IMR-90 (cell line): ENCODE data around the gene CLEC4G. TPM values are rescaled to one million over a fixed set of nuclear protein-coding genes. Genes with fewer than 3 reads are reported as not detected.

Source experiments
- ATAC-seq: fragments of 200-7000 bp; cut with Tn5 transposase; 2 replicates; pipeline ENCODE4 v1.9.1; 2020; ENCODE audit warnings: low read depth, mild to moderate bottlenecking, moderate library complexity
- BruUV-seq: library from RNA; stranded (reverse); fragments of 400-500 nt; replicated peaks from 2 replicates; lab custom pipeline; 2021; lab: Mats Ljungman, UMichigan
- CTCF ChIA-PET: fragments of 300-600 bp; formaldehyde crosslinking; extraction: SDS; loops from one replicate; lab custom pipeline; 2021; ENCODE audit warnings: antibody characterized with exemption; lab: Yijun Ruan, JAX
- POLR2A ChIA-PET: fragments of 300-600 bp; sonication (Branson Sonifier 250); formaldehyde crosslinking; loops from one replicate; lab custom pipeline; 2022; ENCODE audit warnings: antibody characterized with exemption; ENCODE audit not compliant: unreplicated experiment; lab: Charles Lee
- DNase-seq: peaks from one replicate; pipeline ENCODE4 v3.0.0; 2013
- H2AFZ ChIP-seq: replicated peaks from 2 replicates; pipeline ENCODE3; 2013; ENCODE audit warnings: low read length, mild to moderate bottlenecking; ENCODE audit not compliant: poor library complexity
- H2AK5ac ChIP-seq: 2 replicates; pipeline ENCODE4 v1.6.1; 2013; ENCODE audit warnings: low read depth, low read length, inconsistent platforms
- H2AK9ac ChIP-seq: replicated peaks from 2 replicates; pipeline ENCODE3; 2013; ENCODE audit warnings: mild to moderate bottlenecking, low read depth, low read length, moderate library complexity; ENCODE audit not compliant: poor library complexity
- H2BK120ac ChIP-seq: 2 replicates; pipeline ENCODE4 v1.6.1; 2013; ENCODE audit warnings: low read depth, low read length, inconsistent platforms
- H2BK15ac ChIP-seq: 3 replicates; pipeline ENCODE4 v1.6.1; 2013; ENCODE audit warnings: low read depth, low read length, inconsistent platforms
- H2BK20ac ChIP-seq: 2 replicates; pipeline ENCODE4 v1.6.1; 2013; ENCODE audit warnings: low read depth, mild to moderate bottlenecking, inconsistent platforms, low read length, moderate library complexity
- H2BK5ac ChIP-seq: 2 replicates; pipeline ENCODE4 v1.6.1; 2013; ENCODE audit warnings: mild to moderate bottlenecking, low read depth, low read length, inconsistent platforms; ENCODE audit not compliant: poor library complexity, severe bottlenecking
- H3K14ac ChIP-seq: replicated peaks from 2 replicates; pipeline ENCODE4 v1.6.1; 2013; ENCODE audit warnings: low read depth, low read length, inconsistent platforms
- H3K18ac ChIP-seq: 2 replicates; pipeline ENCODE4 v1.6.1; 2013; ENCODE audit warnings: low read depth, low read length, control low read depth
- H3K23ac ChIP-seq: 2 replicates; pipeline ENCODE4 v1.6.1; 2013; ENCODE audit warnings: low read depth, low read length, inconsistent platforms
- H3K27ac ChIP-seq: 2 replicates; pipeline ENCODE4 v1.5.1; 2013; ENCODE audit warnings: mild to moderate bottlenecking, control low read depth, low read length; ENCODE audit not compliant: insufficient read depth
- H3K27me3 ChIP-seq: 2 replicates; pipeline ENCODE4 v1.6.1; 2013; ENCODE audit warnings: low read length; ENCODE audit not compliant: control insufficient read depth, insufficient read depth
- H3K36me3 ChIP-seq: 2 replicates; pipeline ENCODE4 v1.6.1; 2013; ENCODE audit warnings: low read length, mixed read lengths; ENCODE audit not compliant: control insufficient read depth, insufficient read depth
- H3K4ac ChIP-seq: 2 replicates; pipeline ENCODE4 v1.6.1; 2013; ENCODE audit warnings: low read depth, low read length, inconsistent platforms
- H3K4me1 ChIP-seq: 2 replicates; pipeline ENCODE4 v1.6.1; 2013; ENCODE audit warnings: low read length, mixed read lengths; ENCODE audit not compliant: control insufficient read depth, insufficient read depth
- H3K4me2 ChIP-seq: 2 replicates; pipeline ENCODE4 v1.6.1; 2013; ENCODE audit warnings: low read depth, mild to moderate bottlenecking, control low read depth, low read length, moderate library complexity
- H3K4me3 ChIP-seq: 2 replicates; pipeline ENCODE4 v1.5.1; 2013; ENCODE audit warnings: low read depth, mild to moderate bottlenecking, control low read depth, low read length, moderate library complexity; ENCODE audit not compliant: insufficient read depth
- H3K56ac ChIP-seq: 2 replicates; pipeline ENCODE4 v1.6.1; 2013; ENCODE audit warnings: low read length, inconsistent platforms; ENCODE audit not compliant: insufficient read depth; ENCODE audit errors: extremely low read depth
- H3K79me1 ChIP-seq, 2 experiments: 2 replicates each; pipeline ENCODE4 v1.6.1; 2013; ENCODE audit warnings: low read length in 2 of 2, inconsistent platforms in 1 of 2, low read depth in 1 of 2
- H3K9ac ChIP-seq: 2 replicates; pipeline ENCODE4 v1.6.1; 2013; ENCODE audit warnings: low read depth, low read length, control low read depth
- H3K9me1 ChIP-seq: 2 replicates; pipeline ENCODE4 v1.6.1; 2013; ENCODE audit warnings: low read length, inconsistent platforms; ENCODE audit not compliant: insufficient read depth
- H3K9me3 ChIP-seq: 2 replicates; pipeline ENCODE4 v1.6.1; 2013; ENCODE audit warnings: low read length; ENCODE audit not compliant: control insufficient read depth, insufficient read depth
- H4K20me1 ChIP-seq: 2 replicates; pipeline ENCODE4 v1.6.1; 2013; ENCODE audit warnings: low read length, inconsistent platforms; ENCODE audit not compliant: insufficient read depth
- H4K5ac ChIP-seq: 2 replicates; pipeline ENCODE4 v1.6.1; 2013; ENCODE audit warnings: mild to moderate bottlenecking, low read depth, low read length, control low read depth
- H4K8ac ChIP-seq, 2 experiments: 2 replicates each; pipeline ENCODE4 v1.6.1; 2013; ENCODE audit warnings: low read depth in 2 of 2, low read length in 2 of 2, control low read depth in 1 of 2, inconsistent platforms in 1 of 2
- H4K91ac ChIP-seq: 2 replicates; pipeline ENCODE4 v1.6.1; 2013; ENCODE audit warnings: low read depth, low read length, inconsistent platforms; ENCODE audit not compliant: insufficient read depth
- BHLHE40 ChIP-seq: fragments of 150-350 bp; IDR thresholded peaks from 2 replicates; pipeline ENCODE4 v1.6.1; 2016; ENCODE audit warnings: mild to moderate bottlenecking, low read depth, low read length
- CEBPB ChIP-seq: IDR thresholded peaks from 2 replicates; pipeline ENCODE4 v1.6.1; 2012; ENCODE audit warnings: low read depth, low read length, improper control_type of control experiment
- CHD1 ChIP-seq: IDR thresholded peaks from 2 replicates; pipeline ENCODE4 v1.6.1; 2012; ENCODE audit warnings: low read depth, low read length, improper control_type of control experiment
- ELK1 ChIP-seq: fragments of 150-350 bp; IDR thresholded peaks from 2 replicates; pipeline ENCODE4 v1.6.1; 2016; ENCODE audit warnings: low read depth, mild to moderate bottlenecking, low read length, moderate library complexity, borderline replicate concordance
- FOS ChIP-seq: fragments of 150-350 bp; IDR thresholded peaks from 2 replicates; pipeline ENCODE4 v1.6.1; 2016; ENCODE audit warnings: low read depth, low read length
- MAFK ChIP-seq: IDR thresholded peaks from 2 replicates; pipeline ENCODE4 v1.6.1; 2012; ENCODE audit warnings: low read depth, low read length, improper control_type of control experiment
- MAZ ChIP-seq: IDR thresholded peaks from 2 replicates; pipeline ENCODE4 v1.6.1; 2012; ENCODE audit warnings: low read depth, mild to moderate bottlenecking, low read length, improper control_type of control experiment, moderate library complexity, borderline replicate concordance
- MXI1 ChIP-seq: IDR thresholded peaks from 2 replicates; pipeline ENCODE4 v1.6.1; 2012; ENCODE audit warnings: low read depth, mild to moderate bottlenecking, low read length, moderate library complexity, borderline replicate concordance
- NFE2L2 ChIP-seq: fragments of 150-350 bp; IDR thresholded peaks from 2 replicates; pipeline ENCODE4 v1.6.1; 2016; ENCODE audit warnings: low read depth, mild to moderate bottlenecking, low read length
- POLR2A ChIP-seq: IDR thresholded peaks from 2 replicates; pipeline ENCODE4 v1.6.1; 2012; ENCODE audit warnings: mild to moderate bottlenecking, low read depth, low read length
- RAD21 ChIP-seq: IDR thresholded peaks from 2 replicates; pipeline ENCODE4 v1.6.1; 2012; ENCODE audit warnings: low read length, improper control_type of control experiment
- RCOR1 ChIP-seq: IDR thresholded peaks from 2 replicates; pipeline ENCODE4 v1.6.1; 2012; ENCODE audit warnings: mild to moderate bottlenecking, low read length, improper control_type of control experiment; ENCODE audit not compliant: insufficient replicate concordance
- RFX5 ChIP-seq: IDR thresholded peaks from 2 replicates; pipeline ENCODE4 v1.8.0; 2012; ENCODE audit warnings: low read depth, mild to moderate bottlenecking, low read length, moderate library complexity
- SMC3 ChIP-seq: fragments of 150-350 bp; IDR thresholded peaks from 2 replicates; pipeline ENCODE4 v1.6.1; 2016; ENCODE audit warnings: low read depth, mild to moderate bottlenecking, antibody characterized with exemption, low read length, moderate library complexity
- WGBS, 2 experiments: methylation state at CpG; one replicate each; pipeline versions ENCODE4 v1.1.5 to v1.1.7; 2013; ENCODE audit warnings: missing lambda C conversion rate in 2 of 2; ENCODE audit not compliant: insufficient read length in 1 of 2; ENCODE audit errors: extremely low coverage in 2 of 2; 5-methylcytosine and 5-hydroxymethylcytosine counted together
- dilution Hi-C: fragments of 300-500 bp; cut with HindIII; formaldehyde crosslinking; loops from one replicate; pipeline ENCODE4 v1.14.3; 2018; ENCODE audit warnings: low sequenced_read_pairs; ENCODE audit not compliant: unreplicated experiment
- in situ Hi-C: fragments of 300-500 bp; cut with MboI; formaldehyde crosslinking; loops from 3 replicates; pipeline ENCODE4 v1.14.3; 2019; ENCODE audit warnings: low sequenced_read_pairs, inconsistent platforms, mixed read lengths
- intact Hi-C: fragments of 100-400 bp; cut with micrococcal nuclease; formaldehyde crosslinking; loops from 2 replicates; pipeline ENCODE4 v1.10.0; 2022
- polyA plus RNA-seq, 3 experiments: library from polyadenylated mRNA; depleted of rRNA; stranded (reverse); fragments of >200 nt; gene quantifications; 2 replicates each; pipeline ENCODE4 v1.2.3, GENCODE V29; 2012; ENCODE audit warnings: low replicate concordance in 1 of 3
- total RNA-seq: library from RNA; depleted of rRNA; stranded (reverse); fragments of >200 nt; gene quantifications from 2 replicates; pipeline ENCODE4 v1.2.3, GENCODE V29; 2012
- TF ChIP-seq, protein P1 (sequence below): conservative IDR thresholded peaks from 2 replicates; pipeline ENCODE4 v1.5.1; 2012; ENCODE audit warnings: mild to moderate bottlenecking, low read depth, low read length, improper control_type of control experiment
- TF ChIP-seq, protein P2 (sequence below): fragments of 150-350 bp; IDR thresholded peaks from 2 replicates; pipeline ENCODE4 v1.6.1; 2017; ENCODE audit warnings: mild to moderate bottlenecking, antibody characterized with exemption, low read length, low read depth

The CLEC4G gene
- total and polyA plus RNA-seq, 2 of the 4 experiments (the other 2 are of a cell fraction): not detected

DNA sequence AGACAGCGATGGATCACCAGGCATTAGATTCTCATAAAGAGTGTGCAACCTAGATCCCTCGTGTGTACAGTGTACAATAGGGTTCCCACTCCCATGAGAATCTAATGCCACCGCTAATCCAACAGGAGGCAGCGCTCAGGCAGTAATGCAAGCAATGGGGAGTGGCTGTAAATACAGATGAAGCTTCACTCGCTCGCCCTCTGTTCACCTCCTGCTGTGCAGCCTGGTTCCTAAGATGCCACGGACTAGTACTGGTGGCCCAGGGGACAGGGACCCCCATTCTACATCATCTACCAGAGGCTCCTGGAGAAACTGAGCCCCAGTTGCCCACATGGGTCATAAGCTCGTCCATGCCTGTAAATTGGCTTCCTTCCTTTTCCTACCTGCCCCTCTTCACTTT lies 39.2 kb upstream of the CLEC4G start:
- H3K14ac ChIP-seq: no peak overlapping the region
- no peak overlapping the region for H3K18ac ChIP-seq
- peaks cover 13% of the 10 kb centered on the region for H3K27me3 ChIP-seq
- dilution Hi-C loops (no loop called here), in situ Hi-C loops (no loop called here), intact Hi-C loops (no loop called here)
- TF ChIP-seq ELK1: no peak
- TF ChIP-seq NFE2L2: no peak
- TF ChIP-seq POLR2A: no peak
- TF ChIP-seq CEBPB: no peak
- TF ChIP-seq FOS: no peak
- TF ChIP-seq RCOR1: no peak
- TF ChIP-seq MAFK: no peak
- no peak for TF ChIP-seq MXI1
- no peak for TF ChIP-seq RFX5
- TF ChIP-seq, protein P1, sequence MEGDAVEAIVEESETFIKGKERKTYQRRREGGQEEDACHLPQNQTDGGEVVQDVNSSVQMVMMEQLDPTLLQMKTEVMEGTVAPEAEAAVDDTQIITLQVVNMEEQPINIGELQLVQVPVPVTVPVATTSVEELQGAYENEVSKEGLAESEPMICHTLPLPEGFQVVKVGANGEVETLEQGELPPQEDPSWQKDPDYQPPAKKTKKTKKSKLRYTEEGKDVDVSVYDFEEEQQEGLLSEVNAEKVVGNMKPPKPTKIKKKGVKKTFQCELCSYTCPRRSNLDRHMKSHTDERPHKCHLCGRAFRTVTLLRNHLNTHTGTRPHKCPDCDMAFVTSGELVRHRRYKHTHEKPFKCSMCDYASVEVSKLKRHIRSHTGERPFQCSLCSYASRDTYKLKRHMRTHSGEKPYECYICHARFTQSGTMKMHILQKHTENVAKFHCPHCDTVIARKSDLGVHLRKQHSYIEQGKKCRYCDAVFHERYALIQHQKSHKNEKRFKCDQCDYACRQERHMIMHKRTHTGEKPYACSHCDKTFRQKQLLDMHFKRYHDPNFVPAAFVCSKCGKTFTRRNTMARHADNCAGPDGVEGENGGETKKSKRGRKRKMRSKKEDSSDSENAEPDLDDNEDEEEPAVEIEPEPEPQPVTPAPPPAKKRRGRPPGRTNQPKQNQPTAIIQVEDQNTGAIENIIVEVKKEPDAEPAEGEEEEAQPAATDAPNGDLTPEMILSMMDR: no peak
- TF ChIP-seq, protein P2, sequence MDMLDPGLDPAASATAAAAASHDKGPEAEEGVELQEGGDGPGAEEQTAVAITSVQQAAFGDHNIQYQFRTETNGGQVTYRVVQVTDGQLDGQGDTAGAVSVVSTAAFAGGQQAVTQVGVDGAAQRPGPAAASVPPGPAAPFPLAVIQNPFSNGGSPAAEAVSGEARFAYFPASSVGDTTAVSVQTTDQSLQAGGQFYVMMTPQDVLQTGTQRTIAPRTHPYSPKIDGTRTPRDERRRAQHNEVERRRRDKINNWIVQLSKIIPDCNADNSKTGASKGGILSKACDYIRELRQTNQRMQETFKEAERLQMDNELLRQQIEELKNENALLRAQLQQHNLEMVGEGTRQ: no peak
- no peak for TF ChIP-seq CHD1
- TF ChIP-seq BHLHE40: no peak
- no peak for TF ChIP-seq SMC3
- no peak for TF ChIP-seq RAD21
- TF ChIP-seq MAZ: no peak
- H4K5ac ChIP-seq: no peak overlapping the region
- H2BK20ac ChIP-seq: no peak overlapping the region
- no peak overlapping the region for H3K4ac ChIP-seq
- no peaks in the 10 kb centered on the region for H3K9me3 ChIP-seq
- H3K9me1 ChIP-seq: no peaks in the 10 kb centered on the region
- ChIA-PET CTCF (no interaction called here), POLR2A (no interaction called here)
- ATAC-seq (no peak), DNase-seq (no peak)
- no peak overlapping the region for H2AFZ ChIP-seq
- no peaks in the 10 kb centered on the region for H4K20me1 ChIP-seq
- H4K8ac ChIP-seq: no peak overlapping the region
- H3K23ac ChIP-seq: no peak overlapping the region
- no peak overlapping the region for H3K4me3 ChIP-seq
- no peaks in the 10 kb centered on the region for H3K79me1 ChIP-seq
- no peak overlapping the region for H2AK5ac ChIP-seq
- WGBS, 2 experiments: 40% methylated on average over 3 of the region's 8 CpGs; no CpG with 5 or more reads in 1 of the 2 experiments
- no peak overlapping the region for H4K91ac ChIP-seq
- H3K27ac ChIP-seq: no peak overlapping the region
- H3K4me1 ChIP-seq: no peaks in the 10 kb centered on the region
- H3K9ac ChIP-seq: no peak overlapping the region
- H3K36me3 ChIP-seq: no peaks in the 10 kb centered on the region
- no peak overlapping the region for H3K56ac ChIP-seq
- BruUV-seq: no TSS peak
- H2AK9ac ChIP-seq: no peak overlapping the region
- no peak overlapping the region for H2BK15ac ChIP-seq
- H2BK5ac ChIP-seq: no peak overlapping the region
- no peak overlapping the region for H3K4me2 ChIP-seq
- no peak overlapping the region for H2BK120ac ChIP-seq
